IPS DF 6.9 (cell line): ENCODE data around the gene C2CD2.
"Not testable (repeated sequence)": the region's sequence is repeated elsewhere in the genome, so short reads cannot be mapped to it uniquely, and the experiment has no call there.

Experiments
- DNase-seq: peaks from one replicate; pipeline ENCODE4 v3.0.0-alpha.2; 2013; ENCODE audit warnings: low read depth, low spot score
- H3K27ac ChIP-seq: one replicate; pipeline ENCODE4 v1.5.1; 2013; ENCODE audit warnings: low read length, control low read depth
- H3K27me3 ChIP-seq: 2 replicates; pipeline ENCODE4 v1.6.1; 2013; ENCODE audit warnings: mild to moderate bottlenecking, low read length; ENCODE audit not compliant: control insufficient read depth, insufficient read depth
- H3K36me3 ChIP-seq: 2 replicates; pipeline ENCODE4 v1.6.1; 2013; ENCODE audit warnings: low read length; ENCODE audit not compliant: control insufficient read depth, insufficient read depth
- H3K4me1 ChIP-seq: 2 replicates; pipeline ENCODE4 v1.6.1; 2013; ENCODE audit warnings: low read length; ENCODE audit not compliant: control insufficient read depth, insufficient read depth
- H3K4me3 ChIP-seq: 2 replicates; pipeline ENCODE4 v1.5.1; 2013; ENCODE audit warnings: mild to moderate bottlenecking, low read length
- H3K9me3 ChIP-seq: 2 replicates; pipeline ENCODE4 v1.6.1; 2013; ENCODE audit warnings: low read length, inconsistent platforms; ENCODE audit not compliant: control insufficient read depth, insufficient read depth
- WGBS: extraction: QIAGEN DNeasy Blood & Tissue Kit; methylation state at CpG from one replicate; pipeline ENCODE4 v1.1.7; 2013; ENCODE audit warnings: mixed read lengths, missing lambda C conversion rate; ENCODE audit not compliant: insufficient read length, insufficient coverage; 5-methylcytosine and 5-hydroxymethylcytosine counted together

The C2CD2 gene

DNA sequence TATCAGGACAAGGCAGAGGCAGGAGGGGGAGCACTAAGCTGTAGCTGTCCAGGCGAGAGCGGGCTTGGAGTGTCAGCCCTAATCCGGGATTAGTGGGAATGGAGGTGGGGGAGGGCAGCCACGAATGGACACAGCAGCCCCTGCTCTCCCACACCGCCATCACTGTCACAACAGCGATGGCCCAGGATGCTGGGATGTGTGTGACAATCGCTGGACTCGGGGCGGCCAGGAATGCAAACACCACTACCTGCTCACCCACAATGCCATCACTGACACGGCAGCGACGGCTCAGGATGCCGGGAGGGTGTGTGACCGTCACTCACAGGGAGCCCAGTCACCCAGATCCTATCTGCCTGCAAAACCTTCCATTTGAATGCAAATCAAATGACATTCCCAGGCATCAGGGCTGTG is 2.9 kb downstream of the C2CD2 start:
- peaks cover 9% of the 10 kb centered on the region for H3K4me1 ChIP-seq
- no peak overlapping the region for H3K27ac ChIP-seq
- DNase-seq, result no peak
- peaks cover 4% of the 10 kb centered on the region; the same call in 1 of the 2 replicates for H3K27me3 ChIP-seq
- H3K36me3 ChIP-seq, result no peaks in the 10 kb centered on the region; the same call in 1 of the 2 replicates
- H3K9me3 ChIP-seq, result no peaks in the 10 kb centered on the region
- no CpG with 5 or more reads among the region's 14 CpGs for WGBS
- no peak overlapping the region for H3K4me3 ChIP-seq

DNA sequence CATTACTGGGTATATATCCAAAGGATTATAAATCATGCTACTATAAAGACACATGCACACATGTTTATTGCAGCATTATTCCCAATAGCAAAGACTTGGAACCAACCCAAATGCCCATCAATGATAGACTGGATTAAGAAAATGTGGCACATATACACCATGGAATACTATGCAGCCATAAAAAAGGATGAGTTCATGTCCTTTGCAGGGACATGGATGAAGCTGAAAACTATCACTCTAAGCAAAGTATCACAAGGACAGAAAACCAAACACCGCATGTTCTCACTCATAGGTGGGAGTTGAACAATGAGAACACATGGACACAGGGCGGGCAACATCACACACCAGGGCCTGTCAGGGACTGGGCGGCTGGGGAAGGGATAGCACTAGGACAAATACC is 4.2 kb downstream of the C2CD2 start:
- WGBS, result no CpG with 5 or more reads among the region's 3 CpGs
- not testable (repeated sequence) for DNase-seq, H3K27me3 ChIP-seq, H3K4me1 ChIP-seq, H3K36me3 ChIP-seq, H3K4me3 ChIP-seq, H3K9me3 ChIP-seq, H3K27ac ChIP-seq

DNA sequence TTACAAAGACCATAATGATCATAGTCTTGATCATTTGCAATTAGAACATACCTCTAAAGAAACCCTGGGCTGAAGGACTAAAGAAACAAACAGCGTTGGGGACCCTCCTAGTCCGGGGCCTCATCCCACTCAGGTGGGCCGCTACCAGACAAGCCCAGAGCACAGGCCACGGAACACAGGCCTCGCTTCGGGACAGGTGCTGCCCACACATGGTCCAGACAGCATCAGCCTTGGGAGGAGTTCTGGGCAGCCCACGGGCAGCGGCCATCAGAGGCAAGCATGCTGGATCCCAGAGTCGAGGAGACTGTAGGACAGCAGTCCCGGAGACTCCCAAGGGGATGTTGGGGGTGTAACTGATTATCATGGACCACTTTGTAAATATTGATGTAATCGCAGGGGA is 4.9 kb downstream of the C2CD2 start:
- Histone ChIP-seq H3K4me3 (no peak overlapping the region), H3K9me3 (no peaks in the 10 kb centered on the region), H3K27me3 (peaks cover 4% of the 10 kb centered on the region; the same call in 1 of the 2 replicates), H3K36me3 (no peaks in the 10 kb centered on the region; the same call in 1 of the 2 replicates), H3K27ac (no peak overlapping the region), H3K4me1 (peaks cover 6% of the 10 kb centered on the region)
- no peak for DNase-seq
- WGBS, result no CpG with 5 or more reads among the region's 11 CpGs

DNA sequence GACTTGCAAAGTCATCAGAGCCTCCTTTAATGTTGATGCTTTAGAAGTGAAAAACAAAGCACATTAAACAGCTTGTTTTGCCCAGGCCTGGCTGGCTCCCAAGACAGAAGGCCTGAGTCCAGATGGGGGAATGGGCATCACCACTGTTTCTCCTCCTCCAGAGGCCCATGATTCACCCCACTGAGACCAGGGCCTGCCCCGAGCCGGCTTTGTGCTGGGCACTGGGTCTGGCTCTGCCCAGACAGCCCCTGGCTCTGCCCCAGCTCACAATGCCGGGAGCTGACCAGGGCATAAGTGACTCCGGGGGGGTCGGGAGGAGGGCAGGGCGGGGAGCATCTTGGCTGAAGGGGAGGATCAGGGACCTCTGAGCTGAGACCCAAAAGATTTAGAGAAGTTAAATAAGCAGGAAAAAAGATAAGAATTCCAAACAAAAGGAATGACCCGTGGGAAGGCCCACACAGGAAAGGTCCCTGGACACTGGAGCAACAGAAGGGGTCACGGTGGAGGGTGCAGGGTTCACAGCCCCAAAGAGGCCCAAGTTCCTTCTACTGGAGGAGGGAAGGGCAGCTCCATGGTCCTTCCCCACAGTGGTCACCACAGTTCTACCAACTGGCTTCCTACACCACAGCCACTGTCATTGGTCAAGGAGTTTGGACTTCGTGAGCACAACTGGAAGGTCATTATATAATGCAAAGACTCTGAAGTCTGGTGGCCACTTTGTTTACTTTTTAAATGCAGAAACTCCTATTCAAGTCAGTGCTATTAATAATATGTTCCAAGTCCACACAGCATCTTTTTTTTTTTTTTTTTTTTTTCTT is 5.5 kb downstream of the C2CD2 start:
- H3K4me3 ChIP-seq, result no peak overlapping the region
- peaks cover 4% of the 10 kb centered on the region; the same call in 1 of the 2 replicates for H3K27me3 ChIP-seq
- no CpG with 5 or more reads among the region's 9 CpGs for WGBS
- H3K9me3 ChIP-seq, result no peaks in the 10 kb centered on the region
- no peaks in the 10 kb centered on the region; the same call in 1 of the 2 replicates for H3K36me3 ChIP-seq
- H3K4me1 ChIP-seq, result peaks cover 6% of the 10 kb centered on the region
- no peak for DNase-seq
- no peak overlapping the region for H3K27ac ChIP-seq

DNA sequence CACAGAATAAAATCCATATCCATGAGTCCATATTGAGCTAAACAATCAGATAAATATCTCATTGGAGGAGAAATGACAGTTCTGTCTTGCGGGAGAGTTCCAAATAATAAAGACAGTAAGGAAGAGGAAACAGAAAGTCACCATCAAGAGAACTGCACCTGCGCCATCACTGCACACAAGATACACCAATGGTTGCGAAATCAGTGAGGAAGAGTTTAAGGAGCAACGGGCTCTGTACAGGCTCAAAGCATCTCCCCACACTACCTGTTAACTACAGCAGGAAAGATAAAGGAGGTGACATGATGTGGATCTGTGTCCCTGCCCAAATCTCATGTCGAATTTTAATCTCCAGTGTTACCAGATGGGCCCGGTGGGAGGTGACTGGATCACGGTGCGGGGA is 7.8 kb downstream of the C2CD2 start:
- Histone ChIP-seq H3K36me3 (no peaks in the 10 kb centered on the region), H3K27me3 (no peaks in the 10 kb centered on the region), H3K4me1 (peaks cover 4% of the 10 kb centered on the region), H3K9me3 (no peaks in the 10 kb centered on the region), H3K4me3 (no peak overlapping the region), H3K27ac (no peak overlapping the region)
- no peak for DNase-seq
- WGBS, result no CpG with 5 or more reads among the region's 8 CpGs

DNA sequence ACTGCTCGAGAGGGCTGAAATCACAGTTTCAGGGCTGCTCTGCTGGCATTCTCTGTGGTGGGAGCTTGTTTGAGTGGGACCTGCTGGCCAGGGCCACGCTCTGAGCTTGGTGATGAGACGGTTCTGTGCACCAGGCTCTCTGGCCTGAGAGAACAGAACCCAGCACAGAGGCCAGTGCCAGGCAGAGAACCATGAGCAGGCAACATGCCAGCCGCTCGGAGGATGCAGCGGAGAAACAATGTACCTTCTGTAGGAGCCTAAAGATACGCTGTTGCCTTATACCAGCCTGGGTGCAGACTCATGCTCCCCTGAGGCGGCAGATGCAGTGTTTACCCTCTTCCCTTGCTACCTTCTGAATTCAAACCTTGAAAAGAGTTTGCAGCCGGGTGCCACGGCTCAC is 10.0 kb downstream of the C2CD2 start:
- H3K4me1 ChIP-seq, result 0 out of 2 replicates have a peak, but pooled peaks cover 1% of the 10 kb centered on the region

DNA sequence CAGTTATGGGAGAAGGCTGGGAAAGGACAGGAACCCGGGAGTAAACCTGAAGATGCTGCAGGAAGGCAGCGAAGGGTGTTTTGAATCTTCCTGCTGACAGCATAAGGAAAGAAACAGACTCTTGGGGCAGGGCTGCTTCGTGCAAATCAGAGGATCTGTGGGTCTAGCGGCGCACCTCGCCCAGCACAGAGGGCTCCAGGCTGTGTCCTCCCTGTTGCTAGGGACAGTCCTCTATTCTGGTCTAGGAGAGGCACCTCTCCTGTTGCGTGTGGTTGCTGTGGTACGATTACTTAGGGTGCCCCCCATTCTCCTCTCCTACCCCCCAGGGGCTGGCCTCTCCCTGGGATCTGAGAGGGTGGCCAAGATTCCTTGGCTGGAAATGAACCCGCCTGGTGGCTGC is 11.4 kb downstream of the C2CD2 start:
- Histone ChIP-seq H3K4me3 (no peak overlapping the region), H3K4me1 (0 out of 2 replicates have a peak, but pooled peaks cover 1% of the 10 kb centered on the region), H3K36me3 (no peaks in the 10 kb centered on the region), H3K27me3 (no peaks in the 10 kb centered on the region), H3K9me3 (no peaks in the 10 kb centered on the region), H3K27ac (no peak overlapping the region)
- WGBS, result no CpG with 5 or more reads among the region's 9 CpGs
- DNase-seq, result no peak

More for the DNA sequence above, 10.0 kb downstream of the C2CD2 start:
- Histone ChIP-seq H3K27me3 (no peaks in the 10 kb centered on the region), H3K36me3 (no peaks in the 10 kb centered on the region), H3K27ac (no peak overlapping the region), H3K9me3 (no peaks in the 10 kb centered on the region), H3K4me3 (no peak overlapping the region)
- DNase-seq, result no peak
- WGBS, result no CpG with 5 or more reads among the region's 10 CpGs

DNA sequence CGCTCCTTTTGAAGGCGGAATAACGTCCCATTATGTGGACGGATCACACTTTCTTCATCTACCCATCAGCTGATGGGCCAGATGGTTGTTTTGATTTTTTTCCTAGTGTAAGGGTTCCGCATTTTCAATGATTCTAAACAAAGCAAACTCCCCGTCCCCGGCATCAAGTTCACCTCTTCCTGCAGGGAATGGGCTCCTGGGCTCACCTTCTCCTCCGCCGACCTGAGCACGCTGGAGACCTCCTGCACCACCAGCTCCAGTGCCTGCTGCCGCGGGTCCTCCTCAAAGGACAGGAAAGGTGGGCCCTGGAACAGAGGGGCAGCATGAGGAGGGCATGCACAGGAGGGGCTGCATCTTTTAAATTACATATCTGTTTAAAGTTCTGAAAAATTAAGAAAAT is 11.9 kb downstream of the C2CD2 start:
- no peak for DNase-seq
- WGBS, result no CpG with 5 or more reads among the region's 12 CpGs

DNA sequence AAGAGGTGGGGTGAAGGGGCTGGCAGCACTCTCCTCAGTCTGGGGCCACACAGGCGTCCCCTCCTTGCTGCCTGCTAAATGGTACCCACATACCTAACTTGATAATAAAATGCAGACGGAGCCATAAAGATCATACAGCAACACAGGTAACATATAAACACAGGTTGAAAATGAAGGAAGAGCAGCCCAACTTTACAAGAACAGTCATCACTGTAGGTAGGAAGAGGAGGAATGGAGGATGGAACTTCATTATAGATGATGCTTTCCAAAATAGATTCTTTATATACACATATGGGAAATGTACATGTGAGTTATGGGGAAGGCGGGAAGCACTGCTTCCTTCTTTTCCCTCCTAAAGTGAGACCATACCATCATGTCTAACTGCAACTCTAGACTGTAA is 13.4 kb downstream of the C2CD2 start:
- Histone ChIP-seq H3K27ac (no peak overlapping the region), H3K4me3 (no peak overlapping the region), H3K4me1 (0 out of 2 replicates have a peak, but pooled peaks cover 1% of the 10 kb centered on the region), H3K27me3 (no peaks in the 10 kb centered on the region), H3K36me3 (no peaks in the 10 kb centered on the region), H3K9me3 (no peaks in the 10 kb centered on the region)
- WGBS, result no CpG with 5 or more reads among the region's 3 CpGs
- no peak for DNase-seq

More for the DNA sequence above, 11.9 kb downstream of the C2CD2 start:
- H3K9me3 ChIP-seq, result no peaks in the 10 kb centered on the region
- H3K4me3 ChIP-seq, result no peak overlapping the region
- H3K27ac ChIP-seq, result no peak overlapping the region
- H3K27me3 ChIP-seq, result no peaks in the 10 kb centered on the region
- H3K36me3 ChIP-seq, result no peaks in the 10 kb centered on the region
- 0 out of 2 replicates have a peak, but pooled peaks cover 1% of the 10 kb centered on the region for H3K4me1 ChIP-seq

DNA sequence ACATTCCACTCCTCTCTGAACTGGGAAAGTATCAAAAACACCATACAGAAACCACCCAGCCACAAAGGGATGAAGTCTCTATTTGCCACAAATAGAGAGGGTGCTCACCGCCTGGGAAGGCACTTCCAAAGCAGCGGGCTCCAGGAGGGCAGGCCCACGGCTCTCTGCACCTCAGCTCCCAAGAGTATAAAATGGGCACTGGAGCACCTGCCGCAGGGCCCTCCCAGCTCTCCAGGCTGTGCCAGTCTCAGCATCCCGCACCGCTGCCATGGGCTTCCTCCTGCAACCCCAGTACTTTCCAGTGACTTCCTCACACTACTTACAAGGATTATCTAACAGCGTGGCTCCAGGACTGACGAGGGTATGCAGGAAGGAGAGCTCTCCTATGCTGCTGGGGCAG is 14.4 kb downstream of the C2CD2 start:
- no peaks in the 10 kb centered on the region for H3K9me3 ChIP-seq
- no peak overlapping the region for H3K4me3 ChIP-seq
- H3K4me1 ChIP-seq, result 0 out of 2 replicates have a peak, but pooled peaks cover 1% of the 10 kb centered on the region
- no peak for DNase-seq
- WGBS, result no CpG with 5 or more reads among the region's 8 CpGs
- no peaks in the 10 kb centered on the region for H3K36me3 ChIP-seq
- H3K27ac ChIP-seq, result no peak overlapping the region
- no peaks in the 10 kb centered on the region for H3K27me3 ChIP-seq
